Measurements from ENCODE around the gene GAB2. TPM values are rescaled to one million over a fixed set of nuclear protein-coding genes. Genes with fewer than 3 reads are reported as not detected.

GAB2 gene
- total RNA-seq, 1 experiment from 2014 or later = 10.6 TPM

GRCh38 chr11:78386215-78386941 lies 31.2 kb downstream of the GAB2 start:
- Mint-ChIP-seq H3K36me3 (ENCODE audit: insufficient read depth, unreplicated experiment) (no peaks in the 10 kb centered on the region), H3K27me3 (ENCODE audit: unreplicated experiment) (no peaks in the 10 kb centered on the region), H3K9me3 (ENCODE audit: low read depth, unreplicated experiment) (peaks cover 14% of the 10 kb centered on the region), H3K4me1 (ENCODE audit: low read depth, unreplicated experiment) (peaks cover 10% of the 10 kb centered on the region), H3K4me3 (ENCODE audit: low read depth, unreplicated experiment) (no peak overlapping the region), H3K27ac (ENCODE audit: unreplicated experiment) (no peak overlapping the region)
- no peak for DNase-seq
- TF ChIP-seq CTCF (IDR thresholded peaks at IDR 0.05; ENCODE audit: unreplicated experiment) = no peak
- no TSS peak for BruUV-seq (replicated peaks)
- intact Hi-C loops (cut with micrococcal nuclease; ENCODE audit: unreplicated experiment) = no loop called here
- CTCF ChIA-PET = no interaction called here

- CTCF ChIA-PET = no interaction called here
- intact Hi-C loops (cut with micrococcal nuclease; ENCODE audit: unreplicated experiment) = no loop called here
- Mint-ChIP-seq H3K27me3 (ENCODE audit: unreplicated experiment) (no peaks in the 10 kb centered on the region), H3K27ac (ENCODE audit: unreplicated experiment) (no peak overlapping the region), H3K36me3 (ENCODE audit: insufficient read depth, unreplicated experiment) (no peaks in the 10 kb centered on the region), H3K4me3 (ENCODE audit: low read depth, unreplicated experiment) (no peak overlapping the region), H3K4me1 (ENCODE audit: low read depth, unreplicated experiment) (peaks cover 10% of the 10 kb centered on the region), H3K9me3 (ENCODE audit: low read depth, unreplicated experiment) (peaks cover 14% of the 10 kb centered on the region)
- no peak for TF ChIP-seq CTCF (IDR thresholded peaks at IDR 0.05; ENCODE audit: unreplicated experiment)
- DNase-seq = no peak
- no TSS peak for BruUV-seq (replicated peaks)
Measured at GRCh38 chr11:78385205-78385604, 32.4 kb downstream of the GAB2 start.

- H3K9me3 Mint-ChIP-seq (ENCODE audit: low read depth, unreplicated experiment) = peaks cover 14% of the 10 kb centered on the region
- H3K36me3 Mint-ChIP-seq (ENCODE audit: insufficient read depth, unreplicated experiment) = no peaks in the 10 kb centered on the region
- no peak overlapping the region for H3K27ac Mint-ChIP-seq (ENCODE audit: unreplicated experiment)
- no peaks in the 10 kb centered on the region for H3K27me3 Mint-ChIP-seq (ENCODE audit: unreplicated experiment)
- CTCF ChIA-PET = no interaction called here
- BruUV-seq (replicated peaks) = no TSS peak
- H3K4me3 Mint-ChIP-seq (ENCODE audit: low read depth, unreplicated experiment) = no peak overlapping the region
- no peak for TF ChIP-seq CTCF (IDR thresholded peaks at IDR 0.05; ENCODE audit: unreplicated experiment)
- peaks cover 10% of the 10 kb centered on the region for H3K4me1 Mint-ChIP-seq (ENCODE audit: low read depth, unreplicated experiment)
- intact Hi-C loops (cut with micrococcal nuclease; ENCODE audit: unreplicated experiment) = no loop called here
- no peak for DNase-seq
Measured at GRCh38 chr11:78384231-78384630, 33.4 kb downstream of the GAB2 start.

GRCh38 chr11:78381865-78382264 lies 35.8 kb downstream of the GAB2 start:
- H3K27me3 Mint-ChIP-seq (ENCODE audit: unreplicated experiment) = no peaks in the 10 kb centered on the region
- intact Hi-C loops (cut with micrococcal nuclease; ENCODE audit: unreplicated experiment) = no loop called here
- CTCF ChIA-PET = interaction anchor here (0.6 kb wide), 1 partner anchor 15 kb away, joined by 3 read pairs; no protein-coding TSS in a partner anchor
- H3K9me3 Mint-ChIP-seq (ENCODE audit: low read depth, unreplicated experiment) = peaks cover 13% of the 10 kb centered on the region
- DNase-seq = no peak
- no peaks in the 10 kb centered on the region for H3K36me3 Mint-ChIP-seq (ENCODE audit: insufficient read depth, unreplicated experiment)
- no peak for TF ChIP-seq CTCF (IDR thresholded peaks at IDR 0.05; ENCODE audit: unreplicated experiment)
- no peak overlapping the region for H3K27ac Mint-ChIP-seq (ENCODE audit: unreplicated experiment)
- peaks cover 10% of the 10 kb centered on the region for H3K4me1 Mint-ChIP-seq (ENCODE audit: low read depth, unreplicated experiment)
- BruUV-seq (replicated peaks) = no TSS peak
- no peak overlapping the region for H3K4me3 Mint-ChIP-seq (ENCODE audit: low read depth, unreplicated experiment)

All from Calu3 (cell line).